Uterus (tissue), 4 donors: ENCODE data around the gene PC. TPM values are rescaled to one million over a fixed set of nuclear protein-coding genes. Genes with fewer than 3 reads are reported as not detected.

Experiments used
- DNase-seq, 2 donors: peaks; one replicate each; pipeline ENCODE4 v3.0.0-alpha.2; 2019 to 2020
- H3K27ac ChIP-seq, 2 donors: fragments of 200-600 bp; sonication (generic); 1 replicate in 1 of 2; 2 replicates in 1 of 2; pipeline ENCODE4 v1.5.1; 2016 to 2018
- H3K27me3 ChIP-seq, 2 donors: fragments of 200-600 bp; sonication (generic); one replicate each; pipeline ENCODE4 v1.5.1; 2018 to 2019; ENCODE audit warnings: control low read depth in 1 of 2
- H3K36me3 ChIP-seq, 2 donors: fragments of 200-600 bp; sonication (generic); one replicate each; pipeline ENCODE4 v1.5.1; 2019; ENCODE audit warnings: control low read depth in 1 of 2
- H3K4me1 ChIP-seq, 2 donors: fragments of 200-600 bp; sonication (generic); one replicate each; pipeline ENCODE4 v1.5.1; 2018 to 2019; ENCODE audit warnings: control low read depth in 1 of 2
- H3K4me3 ChIP-seq, 2 donors: fragments of 200-600 bp; sonication (generic); 1 replicate in 1 of 2; 2 replicates in 1 of 2; pipeline ENCODE4 v1.5.1; 2018 to 2019; ENCODE audit warnings: mild to moderate bottlenecking in 1 of 2
- H3K9me3 ChIP-seq, 2 donors: fragments of 200-600 bp; sonication (generic); one replicate each; pipeline ENCODE4 v1.5.1; 2019; ENCODE audit warnings: control low read depth in 1 of 2
- CTCF ChIP-seq, 4 experiments: fragments of 200-600 bp in 2 of 4; fragments of 450-650 bp in 2 of 4; sonication (generic) in 2 of 4; IDR thresholded peaks; one replicate each; pipeline ENCODE4 v1.5.1; 2016 to 2019; ENCODE audit warnings: antibody characterized with exemption in 4 of 4, mild to moderate bottlenecking in 2 of 4, moderate library complexity in 1 of 4
- POLR2A ChIP-seq, 2 donors: fragments of 450-650 bp; IDR thresholded peaks; one replicate each; pipeline ENCODE4 v1.6.1; 2016; ENCODE audit warnings: antibody characterized with exemption in 2 of 2, mild to moderate bottlenecking in 1 of 2, moderate library complexity in 1 of 2
- intact Hi-C: fragments of 100-400 bp; cut with DNase I; formaldehyde crosslinking; loops from one replicate; pipeline ENCODE4 v1.15.1; 2023; ENCODE audit warnings: low total_unique reads
- total RNA-seq, 4 donors: library from RNA; depleted of rRNA in 3 of 4; stranded (reverse); fragments of >200 nt in 3 of 4; gene quantifications; one replicate each; pipeline versions ENCODE4 v1.1.0 to v1.2.4, GENCODE V29; 2014 to 2023
- donor health status: DM: yes; HTN: yes; CAD: no.

Gene PC
- total RNA-seq, 4 donors from 2014 or later = 7.1 to 13.8 (median 8.1) TPM

GRCh38 chr11:66861774-66862558 lies 96.2 kb downstream of the PC start:
- DNase-seq = no peak
- no peak for TF ChIP-seq CTCF (IDR thresholded peaks at IDR 0.05)
- TF ChIP-seq POLR2A (IDR thresholded peaks at IDR 0.05) = no peak
- Histone ChIP-seq H3K27me3 (no peaks in the 10 kb centered on the region), H3K36me3 (no peaks in the 10 kb centered on the region), H3K27ac (no peak overlapping the region), H3K4me1 (no peaks in the 10 kb centered on the region), H3K4me3 (no peak overlapping the region), H3K9me3 (no peaks in the 10 kb centered on the region)
- intact Hi-C loops = no loop called here

- Histone ChIP-seq H3K27me3 (no peaks in the 10 kb centered on the region), H3K4me1 (no peaks in the 10 kb centered on the region), H3K36me3 (no peaks in the 10 kb centered on the region), H3K27ac (no peak overlapping the region), H3K9me3 (no peaks in the 10 kb centered on the region), H3K4me3 (no peak overlapping the region)
- intact Hi-C loops = no loop called here
- no peak for DNase-seq
- no peak for TF ChIP-seq POLR2A (IDR thresholded peaks at IDR 0.05)
- TF ChIP-seq CTCF (IDR thresholded peaks at IDR 0.05) = no peak
Observed at GRCh38 chr11:66861038-66861773, 97.0 kb downstream of the PC start.

GRCh38 chr11:66860449-66860831 lies 97.7 kb downstream of the PC start:
- no peaks in the 10 kb centered on the region for H3K9me3 ChIP-seq
- peaks cover 0 to 3% of the 10 kb centered on the region in 2 donors for H3K4me1 ChIP-seq
- no peak overlapping the region for H3K4me3 ChIP-seq
- no peak for DNase-seq
- no peak overlapping the region for H3K27ac ChIP-seq
- no peaks in the 10 kb centered on the region for H3K27me3 ChIP-seq
- no peaks in the 10 kb centered on the region for H3K36me3 ChIP-seq
- TF ChIP-seq CTCF (IDR thresholded peaks at IDR 0.05) (no peak), POLR2A (IDR thresholded peaks at IDR 0.05) (no peak)
- intact Hi-C loops = no loop called here

- H3K4me3 ChIP-seq = no peak overlapping the region
- TF ChIP-seq CTCF (IDR thresholded peaks at IDR 0.05) (no peak), POLR2A (IDR thresholded peaks at IDR 0.05) (no peak)
- H3K27ac ChIP-seq = no peak overlapping the region
- no peaks in the 10 kb centered on the region for H3K36me3 ChIP-seq
- intact Hi-C loops = no loop called here
- H3K9me3 ChIP-seq = no peaks in the 10 kb centered on the region
- peaks cover 0 to 8% of the 10 kb centered on the region in 2 donors for H3K4me1 ChIP-seq
- no peak for DNase-seq
- no peaks in the 10 kb centered on the region for H3K27me3 ChIP-seq
Observed at GRCh38 chr11:66859686-66860448, 98.3 kb downstream of the PC start.
